ENCODE results near the gene RNMT.

DNA sequence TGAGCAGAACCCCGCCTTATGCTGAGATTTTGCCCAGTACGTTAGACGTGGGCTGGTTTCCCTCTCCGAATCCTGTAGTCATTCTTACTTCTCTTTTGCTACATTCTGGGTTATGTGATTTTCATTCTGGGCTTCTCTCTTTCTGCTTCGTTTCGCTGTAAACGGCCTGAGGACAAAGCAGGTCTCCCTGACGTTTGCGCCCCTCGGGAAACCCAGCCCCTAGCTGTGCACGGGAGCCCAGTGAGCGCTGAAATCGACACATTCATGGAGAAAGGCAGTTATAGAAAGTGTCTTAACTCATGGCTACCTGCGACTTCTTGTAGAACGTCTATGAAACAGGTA, 74.8 kb downstream of the RNMT start:
- TF ChIP-seq, protein P1, sequence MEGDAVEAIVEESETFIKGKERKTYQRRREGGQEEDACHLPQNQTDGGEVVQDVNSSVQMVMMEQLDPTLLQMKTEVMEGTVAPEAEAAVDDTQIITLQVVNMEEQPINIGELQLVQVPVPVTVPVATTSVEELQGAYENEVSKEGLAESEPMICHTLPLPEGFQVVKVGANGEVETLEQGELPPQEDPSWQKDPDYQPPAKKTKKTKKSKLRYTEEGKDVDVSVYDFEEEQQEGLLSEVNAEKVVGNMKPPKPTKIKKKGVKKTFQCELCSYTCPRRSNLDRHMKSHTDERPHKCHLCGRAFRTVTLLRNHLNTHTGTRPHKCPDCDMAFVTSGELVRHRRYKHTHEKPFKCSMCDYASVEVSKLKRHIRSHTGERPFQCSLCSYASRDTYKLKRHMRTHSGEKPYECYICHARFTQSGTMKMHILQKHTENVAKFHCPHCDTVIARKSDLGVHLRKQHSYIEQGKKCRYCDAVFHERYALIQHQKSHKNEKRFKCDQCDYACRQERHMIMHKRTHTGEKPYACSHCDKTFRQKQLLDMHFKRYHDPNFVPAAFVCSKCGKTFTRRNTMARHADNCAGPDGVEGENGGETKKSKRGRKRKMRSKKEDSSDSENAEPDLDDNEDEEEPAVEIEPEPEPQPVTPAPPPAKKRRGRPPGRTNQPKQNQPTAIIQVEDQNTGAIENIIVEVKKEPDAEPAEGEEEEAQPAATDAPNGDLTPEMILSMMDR (IDR thresholded peaks at IDR 0.05; ENCODE audit: poor library complexity, severe bottlenecking): no peak
- no peak for TF ChIP-seq POLR2AphosphoS5 (IDR thresholded peaks at IDR 0.05)
- no peak for TF ChIP-seq SMC3 (conservative IDR thresholded peaks at IDR 0.05; ENCODE audit: poor library complexity)
- TF ChIP-seq EP300 (conservative IDR thresholded peaks at IDR 0.05; ENCODE audit: poor library complexity, severe bottlenecking): no peak
- TF ChIP-seq EZH2 (IDR thresholded peaks at IDR 0.05; ENCODE audit: borderline replicate concordance, insufficient read depth, low read length, poor library complexity, severe bottlenecking): no peak
- TF ChIP-seq TAF1 (IDR thresholded peaks at IDR 0.05; ENCODE audit: low read depth): no peak
- TF ChIP-seq RAD21 (conservative IDR thresholded peaks at IDR 0.05): no peak
